Astrocyte (in vitro differentiated cells and primary cell): ENCODE data around the gene AWAT2.

Experiments
- EZH2 ChIP-seq: IDR thresholded peaks from 2 replicates; pipeline ENCODE4 v1.6.1; 2012; ENCODE audit warnings: mild to moderate bottlenecking, low read length, inconsistent platforms; ENCODE audit not compliant: insufficient read depth
- TF ChIP-seq, protein P1 (sequence below): IDR thresholded peaks from 2 replicates; pipeline ENCODE4 v1.5.1; 2011; ENCODE audit warnings: low read depth, mild to moderate bottlenecking, inconsistent platforms, low read length, moderate library complexity; ENCODE audit not compliant: insufficient read depth

DNA sequence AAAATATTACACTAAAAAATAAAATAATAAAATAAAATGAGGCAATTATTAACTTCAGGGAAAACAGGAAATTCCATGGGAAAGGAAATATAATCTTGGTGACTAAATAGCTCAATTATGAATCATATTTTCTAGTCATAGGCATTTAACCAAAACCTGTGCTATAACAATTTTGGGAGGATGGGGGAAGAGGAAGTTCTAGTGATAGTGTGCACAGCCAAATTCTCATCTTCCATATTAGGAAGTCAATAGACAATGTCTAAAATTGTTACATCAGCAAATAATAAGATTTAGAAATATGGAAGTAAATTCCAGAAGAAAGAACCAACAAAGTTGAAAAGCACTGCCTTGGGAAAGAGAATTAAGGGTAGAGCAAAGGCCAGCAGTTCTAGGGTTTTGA lies 2.8 kb downstream of the AWAT2 start:
- TF ChIP-seq, protein P1, sequence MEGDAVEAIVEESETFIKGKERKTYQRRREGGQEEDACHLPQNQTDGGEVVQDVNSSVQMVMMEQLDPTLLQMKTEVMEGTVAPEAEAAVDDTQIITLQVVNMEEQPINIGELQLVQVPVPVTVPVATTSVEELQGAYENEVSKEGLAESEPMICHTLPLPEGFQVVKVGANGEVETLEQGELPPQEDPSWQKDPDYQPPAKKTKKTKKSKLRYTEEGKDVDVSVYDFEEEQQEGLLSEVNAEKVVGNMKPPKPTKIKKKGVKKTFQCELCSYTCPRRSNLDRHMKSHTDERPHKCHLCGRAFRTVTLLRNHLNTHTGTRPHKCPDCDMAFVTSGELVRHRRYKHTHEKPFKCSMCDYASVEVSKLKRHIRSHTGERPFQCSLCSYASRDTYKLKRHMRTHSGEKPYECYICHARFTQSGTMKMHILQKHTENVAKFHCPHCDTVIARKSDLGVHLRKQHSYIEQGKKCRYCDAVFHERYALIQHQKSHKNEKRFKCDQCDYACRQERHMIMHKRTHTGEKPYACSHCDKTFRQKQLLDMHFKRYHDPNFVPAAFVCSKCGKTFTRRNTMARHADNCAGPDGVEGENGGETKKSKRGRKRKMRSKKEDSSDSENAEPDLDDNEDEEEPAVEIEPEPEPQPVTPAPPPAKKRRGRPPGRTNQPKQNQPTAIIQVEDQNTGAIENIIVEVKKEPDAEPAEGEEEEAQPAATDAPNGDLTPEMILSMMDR, result no peak
- TF ChIP-seq EZH2, result no peak
